Osteoblast (primary cell): ENCODE measurements around the gene SIRT2. TPM values are rescaled to one million over a fixed set of nuclear protein-coding genes. Genes with fewer than 3 reads are reported as not detected.

Experiments used
- DNase-seq: peaks from one replicate; pipeline ENCODE4 v3.0.0; 2011; ENCODE audit warnings: low spot score, mixed read lengths; ENCODE audit not compliant: insufficient read length; ENCODE audit errors: missing footprints
- H2AFZ ChIP-seq: 2 replicates; pipeline ENCODE4 v1.6.0; 2011; ENCODE audit warnings: mild to moderate bottlenecking, low read length
- H3K27ac ChIP-seq: 2 replicates; pipeline ENCODE4 v1.5.1; 2011; ENCODE audit warnings: mild to moderate bottlenecking, low read depth, low read length, moderate library complexity
- H3K27me3 ChIP-seq: 2 replicates; pipeline ENCODE4 v1.6.0; 2012; ENCODE audit warnings: mild to moderate bottlenecking, control low read depth, inconsistent platforms, low read length, moderate library complexity; ENCODE audit not compliant: insufficient read depth
- H3K36me3 ChIP-seq: 2 replicates; pipeline ENCODE4 v1.5.1; 2011; ENCODE audit warnings: mild to moderate bottlenecking, low read length, control low read depth, moderate library complexity; ENCODE audit not compliant: insufficient read depth
- H3K4me1 ChIP-seq: 2 replicates; pipeline ENCODE4 v1.5.1; 2011; ENCODE audit warnings: mild to moderate bottlenecking, low read length, control low read depth, moderate library complexity; ENCODE audit not compliant: insufficient read depth
- H3K4me2 ChIP-seq: 2 replicates; pipeline ENCODE4 v1.6.0; 2011; ENCODE audit warnings: mild to moderate bottlenecking, low read length; ENCODE audit not compliant: insufficient read depth
- H3K4me3 ChIP-seq: fragments of 200-600 bp; sonication (generic); 3 replicates; pipeline ENCODE4 v1.5.1; 2012; ENCODE audit warnings: mild to moderate bottlenecking, low read length, inconsistent platforms; ENCODE audit not compliant: insufficient read depth
- H3K79me2 ChIP-seq: 2 replicates; pipeline ENCODE4 v1.6.0; 2012; ENCODE audit warnings: mild to moderate bottlenecking, low read length, control low read depth, inconsistent platforms; ENCODE audit not compliant: insufficient read depth
- H3K9me3 ChIP-seq: 2 replicates; pipeline ENCODE4 v1.5.1; 2011; ENCODE audit warnings: low read depth, low read length, control low read depth
- H4K20me1 ChIP-seq: 2 replicates; pipeline ENCODE4 v1.6.0; 2012; ENCODE audit warnings: mild to moderate bottlenecking, low read length, control low read depth; ENCODE audit not compliant: insufficient read depth
- CTCF ChIP-seq: IDR thresholded peaks from 2 replicates; pipeline ENCODE4 v1.5.1; 2011; ENCODE audit warnings: mild to moderate bottlenecking, low read depth, low read length, moderate library complexity; ENCODE audit errors: extremely low read depth
- total RNA-seq: library from RNA; depleted of rRNA; stranded (reverse); fragments of >200 nt; gene quantifications from 2 replicates; pipeline ENCODE4 v1.2.3, GENCODE V29; 2012

Gene SIRT2
- total RNA-seq, 1 donor = 77.4 TPM

- peaks cover 1% of the 10 kb centered on the region for H3K4me1 ChIP-seq
- H3K36me3 ChIP-seq = peaks cover 98% of the 10 kb centered on the region
- no peak for TF ChIP-seq CTCF
- H3K27me3 ChIP-seq = no peaks in the 10 kb centered on the region
- no peak overlapping the region for H3K4me2 ChIP-seq
- no peak overlapping the region for H3K4me3 ChIP-seq
- DNase-seq = no peak
- no peak overlapping the region for H2AFZ ChIP-seq
- H3K9me3 ChIP-seq = no peaks in the 10 kb centered on the region
- peaks cover 85% of the 10 kb centered on the region for H3K79me2 ChIP-seq
- H3K27ac ChIP-seq = no peak overlapping the region
- peaks cover 87% of the 10 kb centered on the region for H4K20me1 ChIP-seq
Observed at GRCh38 chr19:38842439-38843174, 56.8 kb downstream of the SIRT2 start.

GRCh38 chr19:38841787-38842438, 57.5 kb downstream of the SIRT2 start:
- peaks cover 98% of the 10 kb centered on the region for H3K36me3 ChIP-seq
- H4K20me1 ChIP-seq = peaks cover 86% of the 10 kb centered on the region
- H2AFZ ChIP-seq = no peak overlapping the region
- no peaks in the 10 kb centered on the region for H3K4me1 ChIP-seq
- no peaks in the 10 kb centered on the region for H3K27me3 ChIP-seq
- no peak overlapping the region for H3K27ac ChIP-seq
- no peak overlapping the region for H3K4me3 ChIP-seq
- peak; percentile 50 for DNase-seq
- no peak for TF ChIP-seq CTCF
- peaks cover 78% of the 10 kb centered on the region for H3K79me2 ChIP-seq
- H3K9me3 ChIP-seq = no peaks in the 10 kb centered on the region
- no peak overlapping the region for H3K4me2 ChIP-seq

- Histone ChIP-seq H3K79me2 (peaks cover 71% of the 10 kb centered on the region), H3K9me3 (no peaks in the 10 kb centered on the region)
- no peak for TF ChIP-seq CTCF
Observed at GRCh38 chr19:38841180-38841766, 58.1 kb downstream of the SIRT2 start.

GRCh38 chr19:38840583-38840968, 58.8 kb downstream of the SIRT2 start:
- no peak for DNase-seq
- no peak overlapping the region for H3K27ac ChIP-seq

More at GRCh38 chr19:38841180-38841766, 58.1 kb downstream of the SIRT2 start:
- H3K27me3 ChIP-seq = no peaks in the 10 kb centered on the region
- H2AFZ ChIP-seq = no peak overlapping the region
- no peak overlapping the region for H3K4me3 ChIP-seq
- no peak for DNase-seq
- H3K36me3 ChIP-seq = peaks cover 98% of the 10 kb centered on the region
- peaks cover 84% of the 10 kb centered on the region for H4K20me1 ChIP-seq
- no peak overlapping the region for H3K4me2 ChIP-seq
- H3K27ac ChIP-seq = no peak overlapping the region
- H3K4me1 ChIP-seq = no peaks in the 10 kb centered on the region

More at GRCh38 chr19:38840583-38840968, 58.8 kb downstream of the SIRT2 start:
- no peak overlapping the region for H3K4me3 ChIP-seq
- TF ChIP-seq CTCF = no peak
- peaks cover 96% of the 10 kb centered on the region for H3K36me3 ChIP-seq
- H3K79me2 ChIP-seq = peaks cover 64% of the 10 kb centered on the region
- peaks cover 7% of the 10 kb centered on the region for H3K4me1 ChIP-seq
- H3K27me3 ChIP-seq = no peaks in the 10 kb centered on the region
- H3K9me3 ChIP-seq = no peaks in the 10 kb centered on the region
- no peak overlapping the region for H3K4me2 ChIP-seq
- H2AFZ ChIP-seq = no peak overlapping the region
- H4K20me1 ChIP-seq = peaks cover 84% of the 10 kb centered on the region
